H9 (cell line): ENCODE results near the gene GPR173. TPM values are rescaled to one million over a fixed set of nuclear protein-coding genes. Genes with fewer than 3 reads are reported as not detected.

Experiments used
- DNase-seq: peaks from one replicate; pipeline ENCODE4 v3.0.0-alpha.2; 2017
- H2AFZ ChIP-seq: one replicate; pipeline ENCODE4 v1.6.1; 2013; ENCODE audit warnings: mild to moderate bottlenecking, low read length, control low read depth, moderate library complexity
- H2AK5ac ChIP-seq: 2 replicates; pipeline ENCODE4 v1.6.1; 2013; ENCODE audit warnings: low read length, control low read depth, mixed read lengths; ENCODE audit not compliant: insufficient read length
- H2BK120ac ChIP-seq: one replicate; pipeline ENCODE4 v1.6.1; 2013; ENCODE audit warnings: low read depth, mild to moderate bottlenecking, low read length, control low read depth, inconsistent platforms; ENCODE audit not compliant: poor library complexity, severe bottlenecking
- H2BK12ac ChIP-seq: 2 replicates; pipeline ENCODE4 v1.6.1; 2013; ENCODE audit warnings: low read length, control low read depth, mixed read lengths, low read depth; ENCODE audit not compliant: insufficient read length
- H2BK15ac ChIP-seq: 2 replicates; pipeline ENCODE4 v1.6.1; 2013; ENCODE audit warnings: low read depth, low read length, control low read depth
- H2BK20ac ChIP-seq: one replicate; pipeline ENCODE4 v1.6.1; 2013; ENCODE audit warnings: low read depth, mild to moderate bottlenecking, low read length, control low read depth, inconsistent platforms; ENCODE audit not compliant: poor library complexity, severe bottlenecking
- H2BK5ac ChIP-seq: 2 replicates; pipeline ENCODE4 v1.6.1; 2013; ENCODE audit warnings: low read length, control low read depth, mixed read lengths; ENCODE audit not compliant: insufficient read length
- H3K14ac ChIP-seq: 2 replicates; pipeline ENCODE4 v1.6.1; 2013; ENCODE audit warnings: low read length, control low read depth; ENCODE audit not compliant: insufficient read depth
- H3K18ac ChIP-seq: 2 replicates; pipeline ENCODE4 v1.6.1; 2013; ENCODE audit warnings: low read depth, mild to moderate bottlenecking, mixed read lengths, low read length, control low read depth; ENCODE audit not compliant: insufficient read length
- H3K23ac ChIP-seq: 2 replicates; pipeline ENCODE4 v1.6.1; 2013; ENCODE audit warnings: low read length, control low read depth, mixed read lengths, low read depth; ENCODE audit not compliant: insufficient read length
- H3K23me2 ChIP-seq: 2 replicates; pipeline ENCODE4 v1.6.1; 2013; ENCODE audit warnings: low read depth, mild to moderate bottlenecking, mixed read lengths, low read length, control low read depth; ENCODE audit not compliant: insufficient read length, poor library complexity, severe bottlenecking
- H3K27ac ChIP-seq: 2 replicates; pipeline ENCODE4 v1.5.1; 2013; ENCODE audit warnings: low read length, control low read depth, mixed read lengths, low read depth; ENCODE audit not compliant: insufficient read length
- H3K27me3 ChIP-seq: 2 replicates; pipeline ENCODE4 v1.6.1; 2013; ENCODE audit warnings: low read length, control low read depth, inconsistent platforms; ENCODE audit not compliant: insufficient read depth
- H3K4ac ChIP-seq: 2 replicates; pipeline ENCODE4 v1.6.1; 2013; ENCODE audit warnings: low read depth, mild to moderate bottlenecking, control low read depth, inconsistent platforms, low read length, moderate library complexity
- H3K4me1 ChIP-seq: 2 replicates; pipeline ENCODE4 v1.6.1; 2013; ENCODE audit warnings: low read length, control low read depth, inconsistent platforms; ENCODE audit not compliant: insufficient read depth
- H3K4me2 ChIP-seq: 2 replicates; pipeline ENCODE4 v1.6.1; 2013; ENCODE audit warnings: low read length, control low read depth, mixed read lengths; ENCODE audit not compliant: insufficient read length, insufficient read depth
- H3K56ac ChIP-seq: 2 replicates; pipeline ENCODE4 v1.6.1; 2013; ENCODE audit warnings: low read depth, mild to moderate bottlenecking, mixed read lengths, low read length, control low read depth; ENCODE audit not compliant: insufficient read length
- H3K79me1 ChIP-seq: 2 replicates; pipeline ENCODE4 v1.6.1; 2013; ENCODE audit warnings: low read depth, mild to moderate bottlenecking, moderate library complexity, low read length, control low read depth, inconsistent platforms; ENCODE audit not compliant: insufficient read depth, poor library complexity, severe bottlenecking
- H3K79me2 ChIP-seq: 2 replicates; pipeline ENCODE4 v1.6.1; 2013; ENCODE audit warnings: low read length, control low read depth, inconsistent platforms; ENCODE audit not compliant: insufficient read depth
- H3K9ac ChIP-seq: 2 replicates; pipeline ENCODE4 v1.6.1; 2013; ENCODE audit warnings: low read length, control low read depth, mixed read lengths; ENCODE audit not compliant: insufficient read length; ENCODE audit errors: extremely low read depth
- H3K9me3 ChIP-seq: one replicate; pipeline ENCODE4 v1.6.1; 2013; ENCODE audit warnings: low read depth, low read length, inconsistent platforms; ENCODE audit not compliant: control insufficient read depth
- H3T11ph ChIP-seq: one replicate; pipeline ENCODE4 v1.6.1; 2013; ENCODE audit warnings: mild to moderate bottlenecking, low read length, control low read depth, inconsistent platforms
- H4K20me1 ChIP-seq: one replicate; pipeline ENCODE4 v1.6.1; 2013; ENCODE audit not compliant: control insufficient read depth, insufficient read length, insufficient read depth
- H4K5ac ChIP-seq: 2 replicates; pipeline ENCODE4 v1.6.1; 2013; ENCODE audit warnings: low read depth, mild to moderate bottlenecking, mixed read lengths, low read length, control low read depth; ENCODE audit not compliant: insufficient read length
- H4K8ac ChIP-seq: replicated peaks from 2 replicates; pipeline ENCODE4 v1.6.1; 2013; ENCODE audit warnings: low read length, control low read depth, mixed read lengths, low read depth; ENCODE audit not compliant: insufficient read length
- H4K91ac ChIP-seq: 2 replicates; pipeline ENCODE4 v1.6.1; 2013; ENCODE audit warnings: low read depth, mild to moderate bottlenecking, moderate library complexity, mixed read lengths, low read length, control low read depth; ENCODE audit not compliant: insufficient read length
- H3K27ac Mint-ChIP-seq, 3 experiments: 2 replicates in 2 of 3; 3 replicates in 1 of 3; pipeline ENCODE4 v1.8.0; 2020 to 2021; ENCODE audit warnings: mixed read lengths in 3 of 3, mild to moderate bottlenecking in 1 of 3, moderate library complexity in 1 of 3
- H3K27me3 Mint-ChIP-seq: 2 replicates; pipeline ENCODE4 v1.8.0; 2021; ENCODE audit warnings: low read depth, mild to moderate bottlenecking, moderate library complexity, mixed read lengths
- H3K36me3 Mint-ChIP-seq, 3 experiments: 2 replicates in 2 of 3; 3 replicates in 1 of 3; pipeline ENCODE4 v1.8.0; 2020 to 2021; ENCODE audit warnings: low read depth in 3 of 3, mixed read lengths in 3 of 3; ENCODE audit not compliant: insufficient read depth in 1 of 3
- H3K4me1 Mint-ChIP-seq, 2 experiments: 2 replicates each; pipeline ENCODE4 v1.8.0; 2020; ENCODE audit warnings: mixed read lengths in 2 of 2
- H3K4me3 Mint-ChIP-seq, 2 experiments: 2 replicates in 1 of 2; 3 replicates in 1 of 2; pipeline ENCODE4 v1.8.0; 2020 to 2021; ENCODE audit warnings: mild to moderate bottlenecking in 2 of 2, mixed read lengths in 2 of 2, moderate library complexity in 1 of 2
- H3K9me3 Mint-ChIP-seq, 2 experiments: 2 replicates in 1 of 2; 3 replicates in 1 of 2; pipeline ENCODE4 v1.8.0; 2020; ENCODE audit warnings: mild to moderate bottlenecking in 2 of 2, mixed read lengths in 2 of 2, moderate library complexity in 1 of 2
- WGBS: extraction: QIAGEN DNeasy Blood & Tissue Kit; methylation state at CpG from one replicate; pipeline ENCODE4 v1.1.7; 2013; ENCODE audit warnings: missing lambda C conversion rate, low lambda C conversion rate, mixed read lengths; ENCODE audit not compliant: insufficient read length; ENCODE audit errors: extremely low coverage; 5-methylcytosine and 5-hydroxymethylcytosine counted together
- total RNA-seq: library from RNA; stranded (reverse); gene quantifications from 2 replicates; pipeline ENCODE4 v1.2.1, GENCODE V29; 2021
- TF ChIP-seq, protein P1 (sequence below): fragments of 200-600 bp; sonication (generic); conservative IDR thresholded peaks from 3 replicates; pipeline ENCODE4 v1.8.0; 2021; ENCODE audit warnings: antibody characterized with exemption, mild to moderate bottlenecking

The GPR173 gene
- total RNA-seq, 1 experiment from 2014 or later, result 5.4 TPM

DNA sequence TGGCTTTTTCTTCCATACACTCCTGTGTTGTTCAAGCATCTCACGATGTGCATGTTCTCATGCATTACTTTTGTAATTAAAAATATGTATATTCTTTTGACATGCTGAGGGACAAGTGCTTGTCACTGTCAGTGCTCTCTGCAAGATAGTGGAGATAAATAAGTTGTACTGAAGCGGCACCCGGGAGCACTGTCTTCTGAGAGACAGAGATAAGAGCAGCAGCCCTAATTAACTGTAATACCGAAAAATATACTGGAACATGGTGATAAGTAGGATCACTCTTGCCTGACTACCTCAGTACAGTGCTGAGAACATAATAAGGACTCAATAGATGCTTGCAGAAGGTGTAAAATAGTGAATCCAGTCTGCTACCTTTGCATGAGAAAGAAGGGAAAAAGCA lies 9.4 kb upstream of the GPR173 start:
- Histone ChIP-seq H3K23me2 (no peaks in the 10 kb centered on the region), H3K4me2 (no peak overlapping the region), H3K9ac (no peak overlapping the region), H3K79me2 (no peaks in the 10 kb centered on the region), H3K23ac (no peak overlapping the region), H3K9me3 (peaks cover 4% of the 10 kb centered on the region), H2AK5ac (no peak overlapping the region), H2AFZ (no peak overlapping the region), H4K8ac (no peak overlapping the region), H3K27ac (no peak overlapping the region), H2BK15ac (no peak overlapping the region), H3K79me1 (no peaks in the 10 kb centered on the region), H2BK20ac (no peak overlapping the region), H3K14ac (no peak overlapping the region), H3K56ac (no peak overlapping the region), H2BK120ac (no peak overlapping the region), H2BK5ac (no peak overlapping the region), H3K27me3 (no peaks in the 10 kb centered on the region), H3K4ac (no peak overlapping the region), H4K91ac (no peak overlapping the region), H4K5ac (no peak overlapping the region), H3T11ph (no peak overlapping the region), H3K18ac (no peak overlapping the region), H3K4me1 (no peaks in the 10 kb centered on the region), H2BK12ac (no peak overlapping the region), H4K20me1 (no peaks in the 10 kb centered on the region)
- peaks cover 5% of the 10 kb centered on the region for H3K27me3 Mint-ChIP-seq
- no CpG with 5 or more reads among the region's 4 CpGs for WGBS
- H3K4me3 Mint-ChIP-seq, result no peak overlapping the region
- peaks cover 56 to 65% of the 10 kb centered on the region in 2 experiments for H3K9me3 Mint-ChIP-seq
- TF ChIP-seq, protein P1, sequence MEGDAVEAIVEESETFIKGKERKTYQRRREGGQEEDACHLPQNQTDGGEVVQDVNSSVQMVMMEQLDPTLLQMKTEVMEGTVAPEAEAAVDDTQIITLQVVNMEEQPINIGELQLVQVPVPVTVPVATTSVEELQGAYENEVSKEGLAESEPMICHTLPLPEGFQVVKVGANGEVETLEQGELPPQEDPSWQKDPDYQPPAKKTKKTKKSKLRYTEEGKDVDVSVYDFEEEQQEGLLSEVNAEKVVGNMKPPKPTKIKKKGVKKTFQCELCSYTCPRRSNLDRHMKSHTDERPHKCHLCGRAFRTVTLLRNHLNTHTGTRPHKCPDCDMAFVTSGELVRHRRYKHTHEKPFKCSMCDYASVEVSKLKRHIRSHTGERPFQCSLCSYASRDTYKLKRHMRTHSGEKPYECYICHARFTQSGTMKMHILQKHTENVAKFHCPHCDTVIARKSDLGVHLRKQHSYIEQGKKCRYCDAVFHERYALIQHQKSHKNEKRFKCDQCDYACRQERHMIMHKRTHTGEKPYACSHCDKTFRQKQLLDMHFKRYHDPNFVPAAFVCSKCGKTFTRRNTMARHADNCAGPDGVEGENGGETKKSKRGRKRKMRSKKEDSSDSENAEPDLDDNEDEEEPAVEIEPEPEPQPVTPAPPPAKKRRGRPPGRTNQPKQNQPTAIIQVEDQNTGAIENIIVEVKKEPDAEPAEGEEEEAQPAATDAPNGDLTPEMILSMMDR, result no peak
- H3K4me1 Mint-ChIP-seq, result no peaks in the 10 kb centered on the region
- no peak overlapping the region for H3K27ac Mint-ChIP-seq
- no peak for DNase-seq
- H3K36me3 Mint-ChIP-seq, result peaks cover 0 to 1% (median 0%) of the 10 kb centered on the region in 3 experiments; a peak in 1 of 7 replicates
